Skeletal muscle cell (primary cell): ENCODE results near the gene TDP2.
A peak's percentile ranks its signal among the peaks of the same experiment; 100 is the strongest.
"Not testable (repeated sequence)": the region's sequence is repeated elsewhere in the genome, so short reads cannot be mapped to it uniquely, and the experiment has no call there.

ENCODE experiments used
- DNase-seq: peaks from one replicate; pipeline ENCODE4 v3.0.0-alpha.2; 2010; ENCODE audit warnings: low read depth
- H3K4me3 ChIP-seq: 2 replicates; pipeline ENCODE4 v1.5.1; 2011; ENCODE audit warnings: low read depth, mild to moderate bottlenecking, control low read depth, low read length, moderate library complexity

The TDP2 gene

GRCh38 chr6:24666641-24667377, at the start of gene TDP2, which contains the start of gene ACOT13:
TSS of gene TDP2 (minus strand) at chr6:24666899. CDS start at chr6:24666862, 37 bp downstream.
TSS of gene ACOT13 (plus strand) at chr6:24667077. CDS start at chr6:24667264, 187 bp downstream.
- DNase-seq = peak; percentile 89
- peak within 1 kb of the TSS; percentile 100 for H3K4me3 ChIP-seq

GRCh38 chr6:24710519-24711303, 44.0 kb upstream of the TDP2 start:
- no peak for DNase-seq
- H3K4me3 ChIP-seq = no peak overlapping the region

GRCh38 chr6:24709014-24709711, 42.5 kb upstream of the TDP2 start:
- H3K4me3 ChIP-seq = no peak overlapping the region
- DNase-seq = no peak

GRCh38 chr6:24708612-24709011, 41.9 kb upstream of the TDP2 start:
- no peak overlapping the region for H3K4me3 ChIP-seq
- DNase-seq = no peak

- H3K4me3 ChIP-seq = no peak overlapping the region
- DNase-seq = no peak
These were observed 37.8 kb upstream of the TDP2 start for GRCh38 chr6:24704468-24704867.

GRCh38 chr6:24702720-24703282, 36.1 kb upstream of the TDP2 start:
- no peak for DNase-seq
- H3K4me3 ChIP-seq = no peak overlapping the region

- no peak overlapping the region for H3K4me3 ChIP-seq
- no peak for DNase-seq
These were observed 33.0 kb upstream of the TDP2 start for GRCh38 chr6:24699521-24700359.

- H3K4me3 ChIP-seq = no peak overlapping the region
- DNase-seq = no peak
These were observed 29.4 kb upstream of the TDP2 start for GRCh38 chr6:24696097-24696496.

GRCh38 chr6:24695635-24696034, 28.9 kb upstream of the TDP2 start:
- DNase-seq, H3K4me3 ChIP-seq: not testable (repeated sequence)

GRCh38 chr6:24694198-24694597, 27.5 kb upstream of the TDP2 start:
- H3K4me3 ChIP-seq = no peak overlapping the region
- no peak for DNase-seq

GRCh38 chr6:24692848-24693592, 26.3 kb upstream of the TDP2 start:
- DNase-seq = no peak
- H3K4me3 ChIP-seq = no peak overlapping the region

GRCh38 chr6:24692415-24692814, 25.7 kb upstream of the TDP2 start:
- H3K4me3 ChIP-seq = no peak overlapping the region
- DNase-seq = no peak

GRCh38 chr6:24692003-24692402, 25.3 kb upstream of the TDP2 start:
- no peak overlapping the region for H3K4me3 ChIP-seq
- DNase-seq = no peak

- no peak for DNase-seq
- H3K4me3 ChIP-seq = no peak overlapping the region
These were observed 24.9 kb upstream of the TDP2 start for GRCh38 chr6:24691550-24691949.

GRCh38 chr6:24690593-24690992, 23.9 kb upstream of the TDP2 start:
- no peak overlapping the region for H3K4me3 ChIP-seq
- DNase-seq = no peak

GRCh38 chr6:24689964-24690363, 23.3 kb upstream of the TDP2 start:
- peak; percentile 30 for DNase-seq

GRCh38 chr6:24686946-24687345, 20.2 kb upstream of the TDP2 start:
- no peak overlapping the region for H3K4me3 ChIP-seq
- no peak for DNase-seq

More at GRCh38 chr6:24689964-24690363, 23.3 kb upstream of the TDP2 start:
- H3K4me3 ChIP-seq = no peak overlapping the region

- no peak overlapping the region for H3K4me3 ChIP-seq
- no peak for DNase-seq
These were observed 19.7 kb upstream of the TDP2 start for GRCh38 chr6:24686408-24686807.
